Nephron (organoid): ENCODE results near the gene LCLAT1.
"Not testable (repeated sequence)": the region's sequence is repeated elsewhere in the genome, so short reads cannot be mapped to it uniquely, and the experiment has no call there.

Experiments
- H3K27ac Mint-ChIP-seq, 3 experiments: 2 replicates each; pipeline ENCODE4 v1.8.0; 2020; ENCODE audit warnings: mixed read lengths in 3 of 3, mild to moderate bottlenecking in 2 of 3, moderate library complexity in 1 of 3
- H3K27me3 Mint-ChIP-seq: 2 replicates; pipeline ENCODE4 v1.8.0; 2021; ENCODE audit warnings: low read depth, mild to moderate bottlenecking, moderate library complexity, mixed read lengths
- H3K36me3 Mint-ChIP-seq: 2 replicates; pipeline ENCODE4 v1.8.0; 2020; ENCODE audit warnings: low read depth, mixed read lengths
- H3K4me1 Mint-ChIP-seq: 2 replicates; pipeline ENCODE4 v1.8.0; 2020; ENCODE audit warnings: mixed read lengths
- H3K4me3 Mint-ChIP-seq, 3 experiments: 2 replicates each; pipeline ENCODE4 v1.8.0; 2020; ENCODE audit warnings: mild to moderate bottlenecking in 3 of 3, mixed read lengths in 3 of 3, moderate library complexity in 2 of 3
- H3K9me3 Mint-ChIP-seq: 2 replicates; pipeline ENCODE4 v1.8.0; 2020; ENCODE audit warnings: mixed read lengths
- CTCF ChIP-seq, 3 experiments: fragments of 200-600 bp; sonication (generic); IDR thresholded peaks; one replicate each; pipeline ENCODE4 v1.5.0; 2021; ENCODE audit warnings: antibody characterized with exemption in 3 of 3; ENCODE audit not compliant: unreplicated experiment in 3 of 3

LCLAT1 gene

GRCh38 chr2:30629866-30630265 is 182.8 kb downstream of the LCLAT1 start:
- Mint-ChIP-seq H3K27me3 (no peaks in the 10 kb centered on the region), H3K27ac (no peak overlapping the region), H3K36me3 (no peaks in the 10 kb centered on the region), H3K9me3 (no peaks in the 10 kb centered on the region), H3K4me3 (no peak overlapping the region), H3K4me1 (peaks cover 5% of the 10 kb centered on the region)
- no peak for TF ChIP-seq CTCF (IDR thresholded peaks at IDR 0.05; ENCODE audit: unreplicated experiment in 3 of 3)

DNA sequence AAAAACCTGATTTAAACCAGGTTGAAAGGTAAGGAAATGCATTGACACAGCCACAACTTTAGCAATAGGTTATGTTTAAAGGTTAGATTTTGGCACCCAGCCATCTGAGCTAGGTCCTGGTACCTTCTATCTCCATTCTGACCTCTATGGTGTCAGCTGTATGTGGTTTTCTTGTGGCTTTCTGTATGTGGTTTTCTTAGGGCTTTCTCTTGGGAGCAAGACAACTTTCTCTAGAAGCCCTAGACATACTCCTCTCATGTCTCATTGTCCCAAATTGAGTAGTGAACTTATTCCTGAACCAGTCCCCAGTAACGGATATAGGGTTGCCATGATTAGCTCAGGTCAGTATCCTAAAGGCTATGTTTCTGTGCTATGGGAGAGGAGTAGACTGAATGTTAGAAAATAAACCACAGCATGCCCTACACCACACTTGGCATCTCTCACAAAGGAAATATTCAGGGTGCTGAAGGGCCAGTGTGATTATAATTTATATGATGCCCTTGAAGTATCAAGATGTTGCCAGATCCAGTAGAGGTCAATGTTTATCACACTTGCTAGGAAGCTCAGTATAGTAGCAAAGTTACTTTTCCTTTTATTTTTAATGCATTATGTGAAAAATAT is 184.1 kb downstream of the LCLAT1 start:
- H3K27me3 Mint-ChIP-seq: no peaks in the 10 kb centered on the region
- H3K27ac Mint-ChIP-seq: no peak overlapping the region
- H3K4me1 Mint-ChIP-seq: peaks cover 5% of the 10 kb centered on the region
- no peak overlapping the region for H3K4me3 Mint-ChIP-seq
- no peak for TF ChIP-seq CTCF (IDR thresholded peaks at IDR 0.05; ENCODE audit: unreplicated experiment in 3 of 3)
- H3K9me3 Mint-ChIP-seq: no peaks in the 10 kb centered on the region
- H3K36me3 Mint-ChIP-seq: no peaks in the 10 kb centered on the region

DNA sequence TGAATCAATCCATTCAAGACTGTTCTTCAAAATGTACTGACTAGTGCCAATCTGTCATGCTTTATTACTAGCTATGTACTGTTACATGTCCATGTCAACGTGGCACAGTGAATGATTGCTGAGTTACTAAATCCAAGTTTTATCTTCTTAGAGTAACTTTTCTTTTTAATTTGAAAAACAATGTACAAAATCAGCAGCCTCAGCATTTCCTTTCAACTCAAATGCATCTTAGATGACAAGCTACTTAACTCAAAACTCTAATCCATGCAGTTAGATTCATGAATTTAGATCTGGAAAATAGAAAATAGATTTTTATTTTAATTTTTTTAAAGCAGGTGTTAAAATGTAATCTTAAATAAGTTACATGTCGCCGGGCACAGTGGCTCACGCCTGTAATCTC is 186.0 kb downstream of the LCLAT1 start:
- Mint-ChIP-seq H3K9me3 (no peaks in the 10 kb centered on the region), H3K4me3 (no peak overlapping the region), H3K36me3 (peaks cover 4% of the 10 kb centered on the region), H3K27me3 (no peaks in the 10 kb centered on the region), H3K27ac (no peak overlapping the region), H3K4me1 (peaks cover 5% of the 10 kb centered on the region)
- no peak for TF ChIP-seq CTCF (IDR thresholded peaks at IDR 0.05; ENCODE audit: unreplicated experiment in 3 of 3)

- H3K4me1 Mint-ChIP-seq: no peaks in the 10 kb centered on the region
- H3K36me3 Mint-ChIP-seq: peaks cover 25% of the 10 kb centered on the region
- H3K27me3 Mint-ChIP-seq: peaks cover 5% of the 10 kb centered on the region
- no peak overlapping the region for H3K4me3 Mint-ChIP-seq
- TF ChIP-seq CTCF (IDR thresholded peaks at IDR 0.05; ENCODE audit: unreplicated experiment in 3 of 3): no peak
- H3K9me3 Mint-ChIP-seq: no peaks in the 10 kb centered on the region
- H3K27ac Mint-ChIP-seq: no peak overlapping the region
These were observed 189.3 kb downstream of the LCLAT1 start for GRCh38 chr2:30636311-30636710.

DNA sequence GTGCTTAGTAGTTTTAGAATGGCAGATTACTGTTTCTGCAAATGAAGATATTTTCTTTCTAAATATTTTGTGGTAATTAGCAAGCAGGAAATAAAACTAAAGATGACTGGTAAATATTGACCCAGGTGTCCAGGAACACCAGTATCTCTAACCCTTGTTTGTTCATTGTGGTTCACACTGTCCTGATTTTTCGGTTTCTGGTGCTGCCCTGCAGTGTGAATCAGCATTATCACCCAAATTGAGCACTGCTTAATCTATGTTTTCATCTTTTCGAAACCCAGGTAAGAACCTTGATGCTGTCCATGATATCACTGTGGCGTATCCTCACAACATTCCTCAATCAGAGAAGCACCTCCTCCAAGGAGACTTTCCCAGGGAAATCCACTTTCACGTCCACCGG is 192.8 kb downstream of the LCLAT1 start:
- Mint-ChIP-seq H3K27me3 (peaks cover 5% of the 10 kb centered on the region), H3K27ac (no peak overlapping the region), H3K9me3 (no peaks in the 10 kb centered on the region), H3K4me1 (no peaks in the 10 kb centered on the region), H3K4me3 (no peak overlapping the region), H3K36me3 (peaks cover 29% of the 10 kb centered on the region)
- no peak for TF ChIP-seq CTCF (IDR thresholded peaks at IDR 0.05; ENCODE audit: unreplicated experiment in 3 of 3)

GRCh38 chr2:30641765-30642345 is 194.8 kb downstream of the LCLAT1 start:
- H3K9me3 Mint-ChIP-seq: no peaks in the 10 kb centered on the region

DNA sequence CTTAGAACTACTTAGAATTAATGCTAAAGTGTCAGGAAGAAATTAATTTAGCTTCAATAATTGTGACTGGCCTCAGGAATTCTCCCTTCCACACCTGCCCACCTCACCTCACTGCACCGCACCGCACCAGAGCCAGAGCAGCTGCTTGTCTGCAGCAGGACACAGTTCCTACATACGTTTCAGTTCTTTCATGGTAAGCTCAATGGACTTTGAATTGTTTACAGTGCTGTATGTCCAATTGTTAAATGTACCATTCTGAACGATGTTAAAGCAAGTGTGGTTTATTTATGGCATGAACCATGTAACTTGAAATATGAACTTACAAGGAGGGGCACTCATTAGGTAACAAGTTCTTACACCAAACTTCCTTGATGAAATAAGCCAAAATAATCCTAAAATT is 196.0 kb downstream of the LCLAT1 start:
- H3K9me3 Mint-ChIP-seq, H3K4me3 Mint-ChIP-seq, H3K4me1 Mint-ChIP-seq, H3K27me3 Mint-ChIP-seq, H3K27ac Mint-ChIP-seq: not testable (repeated sequence)
- peaks cover 33% of the 10 kb centered on the region for H3K36me3 Mint-ChIP-seq

More at GRCh38 chr2:30641765-30642345, 194.8 kb downstream of the LCLAT1 start:
- no peak overlapping the region for H3K4me3 Mint-ChIP-seq
- H3K4me1 Mint-ChIP-seq: no peaks in the 10 kb centered on the region
- peaks cover 36% of the 10 kb centered on the region for H3K36me3 Mint-ChIP-seq
- TF ChIP-seq CTCF (IDR thresholded peaks at IDR 0.05; ENCODE audit: unreplicated experiment in 3 of 3): no peak
- peaks cover 5% of the 10 kb centered on the region for H3K27me3 Mint-ChIP-seq
- H3K27ac Mint-ChIP-seq: no peak overlapping the region
